HFFc6 (cell line): Measurements from ENCODE around the gene TMEM98. TPM values are rescaled to one million over a fixed set of nuclear protein-coding genes. Genes with fewer than 3 reads are reported as not detected.

Experiments
- DNase-seq: peaks from one replicate; pipeline ENCODE4 v3.0.0-alpha.2; 2018
- H3K27ac Mint-ChIP-seq: 2 replicates; pipeline ENCODE4 v1.8.0; 2020; ENCODE audit warnings: mild to moderate bottlenecking, mixed read lengths
- H3K27me3 Mint-ChIP-seq: 2 replicates; pipeline ENCODE4 v1.8.0; 2021; ENCODE audit warnings: mild to moderate bottlenecking, moderate library complexity, mixed read lengths; ENCODE audit not compliant: insufficient read depth
- H3K36me3 Mint-ChIP-seq: 2 replicates; pipeline ENCODE4 v1.8.0; 2021; ENCODE audit warnings: low read depth, mixed read lengths
- H3K4me1 Mint-ChIP-seq: 2 replicates; pipeline ENCODE4 v1.8.0; 2020; ENCODE audit warnings: low read depth, mixed read lengths
- H3K4me3 Mint-ChIP-seq: 2 replicates; pipeline ENCODE4 v1.8.0; 2020; ENCODE audit warnings: mild to moderate bottlenecking, moderate library complexity, mixed read lengths
- H3K9me3 Mint-ChIP-seq: 2 replicates; pipeline ENCODE4 v1.8.0; 2020; ENCODE audit warnings: mild to moderate bottlenecking, mixed read lengths
- CTCF ChIP-seq: fragments of 200-600 bp; sonication (generic); IDR thresholded peaks from 2 replicates; pipeline ENCODE4 v1.5.0; 2021; ENCODE audit warnings: antibody characterized with exemption, mild to moderate bottlenecking
- long read RNA-seq: library from polyadenylated mRNA; unstranded; transcript quantifications from one replicate; pipeline ENCODE4 v2.0.0, GENCODE V29; 2019
- total RNA-seq, 6 experiments: library from RNA; stranded (reverse); fragmentation: NEBNext Ultra II Directional; extraction: Animal tissue kit (Norgen Biotek cat#: 25700); gene quantifications; 2 replicates in 1 of 6; 3 replicates in 5 of 6; pipeline ENCODE4 v1.2.3, GENCODE V29; 2021

Gene TMEM98
- total RNA-seq = 10 to 100 TPM; 34.4 to 66.9 (median 38.5) TPM
- long read RNA-seq, full-length matches to known transcripts = 77 of 106 reads
- long read RNA-seq, partial matches to known transcripts = 7 of 106 reads
- long read RNA-seq, other reads (novel, unspliced or antisense) = 22 of 106 reads

- DNase-seq = no peak
- Mint-ChIP-seq H3K4me3 (peak within 1 kb of the TSS; percentile 81), H3K27ac (peak within 1 kb of the TSS; percentile 46; the same call in 1 of the 2 replicates), H3K36me3 (no peaks in the 10 kb centered on the region), H3K9me3 (no peaks in the 10 kb centered on the region), H3K27me3 (no peaks in the 10 kb centered on the region; the same call in 1 of the 2 replicates), H3K4me1 (peaks cover 5% of the 10 kb centered on the region; the same call in 1 of the 2 replicates)
- TF ChIP-seq CTCF = no peak
Observed at GRCh38 chr17:32927724-32928585, at the start of gene TMEM98. Gene TMEM98, plus strand, starts transcription at chr17:32928153. Its CDS starts 3,376 bp downstream, at chr17:32931529.

DNA sequence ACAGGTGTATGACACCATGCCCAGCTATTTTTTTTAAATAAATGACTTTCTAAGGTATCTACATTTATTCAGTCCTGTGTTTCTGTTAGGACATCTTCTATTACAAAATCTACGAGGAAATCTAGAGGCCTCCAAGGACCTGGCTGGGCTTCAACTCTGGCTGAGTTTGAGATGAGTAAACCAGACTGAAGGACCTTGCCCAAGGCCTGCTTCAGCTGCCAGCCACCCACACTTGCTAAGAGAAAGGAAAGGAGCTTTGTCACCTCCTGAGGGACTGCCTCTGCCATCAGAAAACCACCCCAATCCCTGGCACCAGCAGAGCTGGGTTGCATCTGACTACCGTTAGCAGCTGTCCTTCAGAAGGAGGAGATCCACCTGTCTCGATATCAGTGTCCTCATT, 49.7 kb upstream of the TMEM98 start:
- Mint-ChIP-seq H3K27ac (peak overlapping the region; percentile 31; the same call in 1 of the 2 replicates), H3K9me3 (no peaks in the 10 kb centered on the region), H3K36me3 (no peaks in the 10 kb centered on the region), H3K27me3 (no peaks in the 10 kb centered on the region; the same call in 1 of the 2 replicates), H3K4me1 (peaks cover 36% of the 10 kb centered on the region), H3K4me3 (peak overlapping the region; percentile 15)
- TF ChIP-seq CTCF = no peak
- peak; percentile 66 for DNase-seq

DNA sequence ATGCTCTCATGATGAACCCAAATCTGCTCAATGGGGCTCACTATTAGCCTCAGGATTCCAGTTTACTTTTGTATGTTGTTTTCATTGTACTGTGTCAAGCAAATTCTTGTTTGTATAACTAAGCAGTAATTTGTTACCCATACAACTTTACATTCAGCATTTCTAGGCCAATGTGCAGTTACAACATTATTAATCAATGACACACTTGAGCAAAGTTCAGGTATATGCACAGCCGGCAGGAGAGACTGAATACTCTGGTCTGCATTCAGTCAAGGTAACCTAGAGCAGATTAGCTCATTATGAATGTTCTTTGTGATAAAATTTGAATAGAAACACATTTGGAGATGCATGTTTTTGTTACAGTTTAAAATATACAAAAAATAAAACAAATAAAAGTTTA, 48.8 kb upstream of the TMEM98 start:
- Mint-ChIP-seq H3K27me3 (no peaks in the 10 kb centered on the region; the same call in 1 of the 2 replicates), H3K9me3 (no peaks in the 10 kb centered on the region), H3K4me3 (no peak overlapping the region), H3K4me1 (peaks cover 37% of the 10 kb centered on the region), H3K36me3 (no peaks in the 10 kb centered on the region), H3K27ac (no peak overlapping the region)
- TF ChIP-seq CTCF = no peak
- no peak for DNase-seq

GRCh38 chr17:32880671-32881453, 47.1 kb upstream of the TMEM98 start:
- H3K27me3 Mint-ChIP-seq = no peaks in the 10 kb centered on the region; the same call in 1 of the 2 replicates
- no peak for TF ChIP-seq CTCF
- H3K4me3 Mint-ChIP-seq = no peak overlapping the region
- no peaks in the 10 kb centered on the region for H3K36me3 Mint-ChIP-seq
- DNase-seq = no peak
- H3K4me1 Mint-ChIP-seq = peaks cover 35% of the 10 kb centered on the region
- no peak overlapping the region for H3K27ac Mint-ChIP-seq
- H3K9me3 Mint-ChIP-seq = no peaks in the 10 kb centered on the region

DNA sequence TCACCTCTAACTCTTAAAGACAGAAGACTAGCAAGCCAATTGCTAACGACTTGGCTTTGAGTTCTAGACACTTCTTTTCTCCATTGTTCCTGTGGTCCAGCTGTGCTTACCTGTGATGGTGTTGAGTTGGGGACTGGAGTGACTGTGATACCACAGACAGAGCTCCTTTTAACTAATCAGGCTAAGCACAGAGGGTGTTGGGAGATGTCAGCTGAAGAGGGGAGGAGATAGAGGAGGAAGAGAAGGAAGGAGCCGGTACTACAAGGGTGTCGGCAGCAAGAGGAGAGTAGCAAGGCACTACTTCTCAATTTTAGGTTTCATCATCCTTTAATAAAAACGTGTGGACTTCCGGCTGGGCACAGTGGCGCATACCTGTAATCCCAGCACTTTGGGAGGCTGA, 45.9 kb upstream of the TMEM98 start:
- DNase-seq = no peak
- no peak overlapping the region for H3K27ac Mint-ChIP-seq
- TF ChIP-seq CTCF = no peak
- H3K27me3 Mint-ChIP-seq = peaks cover 4% of the 10 kb centered on the region
- H3K4me1 Mint-ChIP-seq = peaks cover 31% of the 10 kb centered on the region; the same call in 1 of the 2 replicates
- no peaks in the 10 kb centered on the region for H3K9me3 Mint-ChIP-seq
- no peaks in the 10 kb centered on the region for H3K36me3 Mint-ChIP-seq
- H3K4me3 Mint-ChIP-seq = no peak overlapping the region
